Activated T-cell treated with anti-CD3 and anti-CD28 coated beads for 4 hours (primary cell): ENCODE measurements around the gene AOPEP.

Experiments
- DNase-seq: peaks from one replicate; pipeline ENCODE4 v3.0.0-alpha.2; 2020

The AOPEP gene

DNA sequence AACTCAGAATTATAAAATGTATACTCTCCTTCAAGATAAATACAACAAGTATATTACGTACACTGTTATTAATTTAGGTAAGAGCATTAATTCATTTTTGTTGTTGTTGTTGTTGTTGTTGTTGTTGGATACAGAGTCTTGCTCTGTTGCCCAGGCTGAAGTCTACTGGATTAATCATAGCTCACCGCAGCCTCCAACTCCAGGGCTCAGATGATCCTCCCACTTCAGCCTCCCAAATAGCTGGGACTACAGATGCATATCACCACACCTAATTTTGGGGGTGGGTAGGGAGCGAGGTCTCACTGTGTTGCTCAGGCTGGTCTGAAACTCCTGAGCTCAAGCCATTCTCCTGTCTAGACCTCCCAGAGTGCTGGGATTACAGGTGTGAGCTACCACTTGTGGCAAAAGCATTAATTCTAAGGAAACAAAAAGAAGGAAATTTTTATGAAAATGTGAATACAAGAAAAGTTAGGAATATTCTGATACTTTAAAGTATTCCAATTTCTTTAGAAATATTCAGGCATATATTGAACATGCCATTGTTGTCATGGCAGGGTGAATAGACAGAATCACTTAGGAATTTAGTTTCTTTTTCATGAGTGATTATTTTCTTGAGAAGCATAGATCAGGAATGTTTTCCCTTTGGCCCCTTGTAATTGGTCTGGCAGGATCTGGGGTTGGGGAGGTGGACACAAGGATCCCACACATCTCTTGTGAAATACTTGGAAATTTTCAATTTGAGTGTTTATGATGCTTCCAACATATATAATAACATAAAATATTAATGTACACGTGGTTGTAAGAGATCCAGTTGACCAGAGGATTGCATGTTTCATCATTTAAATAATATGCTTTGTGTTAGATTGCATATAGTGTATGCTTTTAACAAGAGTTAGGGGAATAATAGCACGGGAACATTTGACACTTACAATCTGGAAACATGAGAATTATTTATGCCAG, 327.4 kb downstream of the AOPEP start:
- DNase-seq = no peak

DNA sequence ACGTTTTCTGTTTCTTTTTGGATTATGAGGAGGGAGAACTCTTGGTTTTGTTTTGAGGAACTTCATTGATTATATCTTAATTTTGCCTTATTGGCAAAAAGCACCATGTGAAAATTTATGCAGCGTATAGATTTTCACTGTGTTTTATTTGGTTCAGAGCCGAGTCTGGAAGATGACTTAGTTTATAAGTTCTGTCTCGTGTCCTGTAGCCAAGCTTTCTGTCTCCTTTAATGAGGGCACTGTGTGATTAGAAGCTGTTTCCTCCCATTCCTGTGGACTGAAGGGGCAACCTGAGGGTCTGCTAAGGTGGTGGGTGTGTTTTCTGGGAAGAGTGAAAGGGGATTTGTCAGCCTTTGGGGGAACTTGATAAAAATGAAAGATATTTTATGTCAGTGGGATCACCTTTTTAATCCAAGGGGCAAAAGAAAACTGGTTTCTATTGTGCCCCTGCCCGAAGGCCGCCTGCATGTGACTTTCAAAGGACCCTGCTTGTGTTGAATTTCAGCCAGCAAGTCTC, 328.9 kb downstream of the AOPEP start:
- DNase-seq = no peak

DNA sequence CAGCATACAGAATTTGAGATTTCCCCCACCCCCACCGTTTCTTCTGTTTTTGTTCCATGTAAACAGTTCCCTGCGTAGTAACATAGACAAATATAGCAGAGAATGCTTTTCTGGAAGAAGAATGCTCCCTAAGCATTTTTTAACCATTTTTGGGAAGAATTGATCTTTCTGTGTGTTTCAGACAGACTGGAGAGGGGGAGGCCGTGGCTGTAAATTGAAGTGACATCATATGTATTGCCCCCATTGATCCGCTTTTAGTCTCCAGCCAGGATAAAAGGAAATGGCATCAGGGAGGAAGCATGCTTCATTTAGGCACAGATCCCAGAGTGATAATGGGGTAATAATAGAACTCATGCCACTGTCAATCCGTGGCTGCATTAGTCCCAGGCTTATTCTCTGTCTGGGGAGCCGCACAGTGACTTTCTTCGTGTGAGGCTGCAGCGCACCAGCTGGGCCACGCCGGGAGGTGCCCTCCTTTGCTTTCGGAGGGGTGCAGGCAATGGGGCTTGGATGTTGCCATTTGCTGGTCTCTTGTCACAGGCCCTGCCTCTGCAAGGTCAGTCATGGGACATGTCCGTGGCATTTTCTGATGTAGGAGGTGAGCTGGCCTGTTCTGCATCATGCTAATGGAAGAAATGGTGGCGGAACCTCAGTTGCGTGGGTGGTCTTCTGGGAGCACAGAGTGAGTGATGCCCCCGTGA, 329.5 kb downstream of the AOPEP start:
- no peak for DNase-seq

DNA sequence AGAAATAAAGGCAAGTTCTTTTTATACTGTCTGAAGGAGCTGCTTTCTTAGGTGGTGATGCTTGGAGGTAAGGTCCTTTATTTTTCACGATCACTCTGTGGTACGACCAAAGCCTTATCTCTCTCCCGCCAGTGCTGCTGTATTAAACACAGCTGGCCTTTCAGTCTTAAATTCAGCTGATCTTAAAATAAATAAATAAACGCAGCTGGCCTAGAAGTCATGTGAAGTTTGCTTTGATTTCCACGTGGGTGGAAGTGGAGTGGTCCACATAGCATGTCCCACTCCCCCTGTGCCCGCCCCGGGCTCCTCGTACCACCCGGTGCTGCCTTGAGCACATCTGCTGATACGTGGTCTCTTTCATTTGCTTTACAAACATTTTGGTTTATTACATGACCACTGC, 330.6 kb downstream of the AOPEP start:
- DNase-seq = no peak

DNA sequence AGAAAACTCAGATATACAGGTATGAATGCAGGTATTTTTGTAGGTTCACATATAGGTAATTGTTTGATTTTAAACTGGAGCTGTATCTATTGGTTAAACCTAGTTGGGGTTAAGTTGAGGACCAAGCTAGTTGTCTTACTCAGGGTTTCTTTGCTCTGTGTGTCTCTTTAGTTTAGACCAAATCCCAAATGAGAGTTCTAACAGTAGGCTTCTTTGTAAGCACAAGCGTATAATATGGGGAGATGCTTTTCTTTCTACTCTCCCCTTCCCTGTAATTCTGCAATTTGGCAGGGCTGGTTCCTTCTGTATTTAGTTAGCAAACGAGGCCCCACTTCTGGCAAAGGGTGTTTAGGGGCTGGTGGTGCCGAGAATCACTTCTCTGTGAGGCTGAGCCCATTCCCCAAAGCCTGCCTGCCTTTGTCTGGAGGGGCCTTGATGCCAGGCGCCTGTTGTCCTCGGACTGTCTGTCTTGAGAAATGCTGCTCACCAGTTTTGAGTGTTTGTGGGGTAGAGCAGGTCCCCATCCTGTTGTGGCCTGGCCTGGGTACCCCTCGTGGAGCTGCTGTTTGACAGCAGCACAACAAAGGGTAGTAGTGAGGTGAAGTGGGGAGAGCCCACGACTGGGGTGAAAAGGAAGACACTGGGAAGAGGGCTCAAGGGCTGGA, 331.8 kb downstream of the AOPEP start:
- no peak for DNase-seq

DNA sequence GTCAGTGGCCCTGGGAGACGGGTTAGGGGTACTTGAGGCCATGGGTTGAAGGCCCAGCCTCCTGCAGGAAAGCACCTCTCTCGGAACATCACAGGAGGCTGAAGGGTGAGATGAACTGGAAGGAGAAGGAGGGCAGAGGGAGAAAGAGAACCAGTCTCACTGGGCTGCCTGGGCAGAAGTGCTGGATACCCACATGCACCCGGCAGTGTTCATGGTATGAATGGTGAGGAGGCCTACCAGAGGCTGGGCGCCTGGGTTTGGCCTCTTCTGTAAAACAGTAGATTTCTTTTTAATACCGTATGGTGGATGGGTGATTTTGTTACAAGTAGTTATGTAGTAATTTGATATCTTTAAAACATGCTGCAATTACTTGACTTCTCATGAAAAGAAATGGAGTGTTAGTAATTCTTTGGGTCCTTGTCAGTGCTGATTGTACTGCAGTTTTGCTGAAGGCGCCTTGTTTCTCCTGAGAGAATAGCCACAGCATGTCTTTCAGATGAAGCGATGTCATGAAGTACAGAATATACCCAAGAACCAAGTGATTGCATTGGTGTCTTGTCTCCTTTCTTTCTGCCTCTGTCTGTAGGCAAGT, 332.4 kb downstream of the AOPEP start:
- no peak for DNase-seq

DNA sequence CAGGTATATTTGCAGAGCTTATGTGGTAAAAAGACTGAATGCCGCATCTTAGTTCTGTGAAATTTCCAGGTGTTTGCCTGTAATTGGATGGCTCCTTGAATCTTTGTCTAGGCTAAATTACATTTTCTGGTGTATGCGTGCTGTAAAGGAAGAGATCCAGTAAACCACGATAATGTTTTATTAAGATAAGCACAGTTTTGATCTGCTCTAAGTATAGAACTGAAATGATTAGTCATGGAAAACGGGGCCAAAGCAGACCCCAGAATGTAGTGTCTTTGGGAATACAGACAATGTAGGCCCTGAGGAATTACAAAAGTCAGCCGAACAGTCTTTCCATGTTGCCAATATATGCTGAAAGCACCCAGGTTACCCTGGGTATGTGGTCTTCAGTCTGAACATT, 333.7 kb downstream of the AOPEP start:
- no peak for DNase-seq

DNA sequence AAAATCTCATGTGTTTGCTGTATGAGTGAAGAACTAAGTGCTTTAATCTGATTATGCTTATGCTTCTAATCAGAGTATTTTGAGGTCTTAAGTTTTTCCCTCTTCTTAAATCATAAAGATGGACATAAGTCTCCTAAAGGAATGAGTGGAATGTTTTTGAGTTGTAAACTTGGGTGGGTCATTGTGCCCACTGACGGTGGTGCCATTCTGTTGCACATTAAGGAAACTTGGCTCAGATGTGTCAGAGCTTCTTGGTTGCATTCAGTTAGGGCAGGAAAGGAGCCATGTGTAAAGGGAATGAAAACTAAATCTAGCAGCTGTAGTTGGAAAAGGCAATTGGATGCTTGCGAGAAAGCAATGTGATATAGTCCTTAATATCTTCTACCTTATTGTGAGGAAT, 334.4 kb downstream of the AOPEP start:
- DNase-seq = no peak

DNA sequence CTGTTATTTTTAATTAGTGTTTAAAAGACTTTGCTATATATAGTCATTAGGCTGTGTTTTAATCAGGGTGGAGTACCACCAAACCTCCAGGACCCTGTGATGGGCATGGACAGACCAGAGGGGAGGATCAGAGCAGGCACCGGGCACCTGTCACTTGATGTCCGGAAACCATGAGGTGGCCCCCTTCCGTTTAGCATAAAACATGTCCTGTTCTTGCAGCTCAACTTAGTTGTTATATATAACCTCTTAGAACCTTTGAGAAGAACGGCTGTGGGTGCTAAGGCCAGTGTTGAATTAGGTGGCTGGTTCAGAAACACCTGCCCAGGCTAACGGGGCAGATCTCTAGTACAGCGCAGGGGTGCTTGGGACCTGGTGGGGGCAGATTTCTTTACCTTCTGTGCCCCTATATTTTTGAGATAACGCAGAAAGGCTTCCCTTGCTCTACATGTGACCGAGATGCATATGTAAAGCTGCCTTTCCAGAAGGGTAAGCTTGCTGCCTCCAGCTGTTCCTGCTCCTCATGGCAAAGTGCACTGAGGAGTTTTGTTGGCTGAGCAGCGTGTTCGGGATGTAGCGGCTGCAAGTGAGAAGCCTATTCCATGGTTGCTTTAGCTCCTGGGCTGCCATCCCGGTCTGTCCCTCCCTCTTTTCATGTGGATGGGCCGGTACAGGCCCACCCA, 335.6 kb downstream of the AOPEP start:
- no peak for DNase-seq

DNA sequence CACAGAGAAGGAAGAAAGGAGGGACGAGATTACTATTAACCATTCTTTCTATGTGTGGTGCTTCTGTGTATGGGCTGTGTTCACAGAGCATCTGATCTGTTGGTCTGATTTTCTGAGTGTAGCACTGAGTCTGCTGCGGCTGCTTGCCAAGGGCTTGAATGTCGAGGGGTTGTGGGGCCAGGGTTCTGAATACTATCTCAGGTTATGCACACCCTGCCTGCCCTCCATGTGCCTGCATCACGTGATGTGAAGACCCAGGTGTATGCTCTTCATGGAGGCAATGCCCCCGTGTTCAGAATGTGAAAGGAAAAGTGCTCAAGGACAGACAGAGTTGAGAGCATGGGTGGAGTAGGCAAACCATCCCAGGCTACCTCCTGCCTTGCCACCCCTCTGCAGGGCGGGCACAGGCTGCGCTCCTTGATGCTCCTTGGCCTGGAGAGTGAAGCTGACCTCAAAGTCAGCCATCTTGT, 336.1 kb downstream of the AOPEP start:
- no peak for DNase-seq

DNA sequence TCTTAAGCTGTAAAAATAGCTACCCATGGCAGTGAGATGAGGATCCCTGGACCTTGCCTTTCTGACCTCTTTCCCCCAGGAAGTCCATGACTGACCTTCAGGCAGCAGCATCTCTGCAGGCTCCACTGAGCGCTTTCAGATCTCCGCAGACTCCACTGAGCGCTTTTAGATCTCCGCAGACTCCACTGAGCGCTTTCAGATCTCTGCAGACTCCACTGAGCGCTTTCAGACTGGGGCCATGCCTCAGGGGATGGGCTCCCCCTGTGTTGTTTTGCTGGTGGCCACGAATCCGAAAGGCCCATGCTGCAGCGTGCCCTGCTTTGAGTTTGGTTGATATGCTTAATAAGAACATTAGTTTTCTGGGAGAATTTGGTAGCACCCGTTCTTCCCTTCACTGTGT, 336.8 kb downstream of the AOPEP start:
- no peak for DNase-seq

DNA sequence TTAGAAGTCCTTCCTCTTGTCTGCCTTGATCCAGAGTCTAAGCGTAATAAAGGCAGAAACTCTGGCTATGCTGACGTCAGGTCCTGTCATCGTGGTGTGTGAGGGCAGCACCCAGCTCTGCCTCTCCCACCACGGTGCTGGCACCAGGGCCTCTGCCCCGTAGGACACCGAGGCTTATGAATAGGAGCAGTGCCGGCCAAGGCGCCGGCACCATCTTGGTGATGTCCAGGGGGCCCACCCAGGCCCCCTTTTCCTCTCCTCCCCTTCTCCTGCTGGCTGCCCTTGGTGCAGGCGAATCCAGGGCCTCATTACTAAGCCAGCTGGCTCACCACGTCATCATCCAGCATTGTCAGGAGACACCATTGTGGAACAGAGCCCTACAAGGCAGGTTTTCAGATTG, 338.7 kb downstream of the AOPEP start:
- DNase-seq = no peak

DNA sequence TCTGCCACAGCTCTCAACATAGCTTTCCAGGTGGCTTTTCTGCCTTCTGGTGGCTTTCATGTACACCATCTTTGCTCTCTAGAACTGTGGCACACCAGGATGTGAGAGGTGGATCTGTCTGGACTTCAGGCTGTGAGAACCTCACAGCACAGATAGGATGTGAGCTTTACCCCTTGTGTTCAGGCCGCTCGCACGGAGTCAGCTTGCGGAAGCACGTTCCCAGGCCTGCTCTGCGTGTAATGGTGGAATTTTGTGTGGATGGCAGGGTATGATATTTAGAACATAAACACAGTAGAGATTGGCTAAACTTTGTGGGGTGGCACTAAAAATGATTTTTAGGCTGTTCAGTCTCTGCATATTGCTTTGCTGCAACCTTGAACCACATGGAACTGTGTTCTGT, 340.6 kb downstream of the AOPEP start:
- no peak for DNase-seq

DNA sequence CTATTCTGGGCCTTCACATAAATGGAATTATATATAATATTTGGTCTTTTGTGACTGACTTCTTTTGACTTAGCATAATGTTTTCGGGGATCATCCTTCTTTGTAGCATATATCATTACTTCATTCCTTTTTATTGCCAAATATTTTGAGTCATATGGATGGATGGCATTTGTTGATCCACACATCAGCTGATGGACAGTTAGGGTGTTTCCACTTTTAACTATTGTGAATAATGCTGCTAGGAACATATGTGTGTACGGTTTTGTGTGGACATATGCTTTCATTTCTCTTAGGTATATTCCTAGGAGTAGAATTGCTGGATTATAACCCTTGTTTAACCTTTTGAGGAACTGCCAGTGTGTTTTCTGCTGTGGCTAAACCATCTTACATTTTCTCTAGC, 341.4 kb downstream of the AOPEP start:
- no peak for DNase-seq

DNA sequence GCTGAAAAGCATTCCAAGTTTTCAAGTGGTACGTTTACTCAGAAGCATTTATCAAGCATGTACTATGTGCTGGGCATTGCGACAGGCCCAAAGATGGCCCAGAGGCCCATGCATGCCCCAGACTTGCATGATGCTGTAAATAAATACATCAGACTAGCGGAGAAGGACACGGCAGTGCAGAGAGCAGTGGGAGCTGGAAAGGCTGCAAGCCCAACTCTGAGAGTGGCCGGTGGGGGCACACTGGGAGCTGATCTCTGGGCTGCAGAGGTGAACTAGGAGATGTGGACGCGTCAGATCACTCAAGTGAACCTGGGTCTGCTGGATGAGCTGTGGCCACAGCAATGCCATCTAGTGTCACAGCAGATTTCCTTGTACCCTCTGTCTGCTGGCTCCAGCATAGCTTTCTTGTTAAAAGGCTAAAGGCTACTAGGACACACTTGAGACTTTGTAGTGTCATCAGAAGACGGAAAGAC, 344.1 kb downstream of the AOPEP start:
- DNase-seq = no peak

DNA sequence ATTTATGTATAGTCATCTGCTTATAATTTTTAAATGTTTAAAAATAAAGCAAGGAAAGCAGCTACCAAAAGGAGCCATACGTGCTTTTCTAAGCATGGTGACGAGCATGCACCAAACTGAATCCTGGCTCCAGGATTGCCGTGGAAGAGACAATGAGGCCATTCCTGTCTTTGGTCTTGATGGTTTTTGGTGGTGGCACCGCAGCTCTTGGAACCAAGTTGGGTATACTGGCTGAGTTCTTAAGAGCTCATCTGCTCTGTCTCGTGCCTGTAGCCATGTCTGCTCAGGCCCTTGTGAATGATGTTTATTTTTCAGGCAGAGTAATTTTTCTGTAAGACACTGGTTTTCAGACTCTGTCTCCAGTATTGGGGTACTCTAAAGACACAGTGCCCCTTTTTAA, 345.0 kb downstream of the AOPEP start:
- DNase-seq = no peak

DNA sequence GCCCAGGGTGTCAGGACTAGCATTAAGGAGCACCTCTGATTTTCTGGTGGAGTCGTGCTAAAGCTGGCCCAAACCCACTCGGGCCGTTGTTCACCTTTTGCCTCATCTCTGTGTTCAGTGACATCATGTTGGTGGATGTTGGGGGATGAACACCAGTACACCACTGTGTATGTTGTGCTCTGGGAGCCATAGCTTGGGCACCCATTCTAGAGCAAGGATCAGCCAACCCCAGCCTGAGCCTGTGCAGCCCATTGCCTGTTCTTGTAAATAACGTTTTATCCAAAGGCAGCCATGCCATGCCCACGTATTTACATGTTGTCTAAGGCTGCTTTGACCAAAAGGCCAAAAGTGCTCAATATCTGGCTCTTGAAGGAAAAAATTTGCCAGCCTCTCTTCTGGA, 345.4 kb downstream of the AOPEP start:
- no peak for DNase-seq

DNA sequence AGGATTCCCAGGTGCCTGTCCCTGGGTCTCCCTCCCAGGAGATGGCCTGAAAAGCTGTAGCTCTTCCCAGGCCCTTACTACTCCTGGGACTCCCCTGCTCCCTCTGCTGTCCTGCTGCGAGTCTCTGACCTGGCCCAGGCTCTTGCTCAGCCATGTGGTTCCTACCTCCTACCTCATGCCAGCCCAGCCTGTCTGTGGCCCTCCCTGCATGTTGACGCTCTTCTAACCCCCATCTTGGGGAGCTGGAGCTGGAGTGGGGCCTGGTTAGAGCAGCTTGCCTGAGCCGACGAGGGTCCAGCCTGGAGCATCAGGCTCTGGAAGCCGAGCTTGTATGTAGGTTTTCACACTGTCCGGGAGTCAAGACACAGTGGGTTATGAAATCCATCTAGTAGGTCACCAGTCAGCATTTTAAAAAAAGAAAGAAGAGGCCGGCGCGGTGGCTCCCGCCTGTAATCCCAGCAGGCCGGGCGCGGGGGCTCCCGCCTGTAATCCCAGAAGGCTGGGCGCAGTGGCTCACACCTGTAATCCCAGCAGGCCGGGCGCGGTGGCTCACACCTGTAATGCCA, 346.6 kb downstream of the AOPEP start:
- no peak for DNase-seq

DNA sequence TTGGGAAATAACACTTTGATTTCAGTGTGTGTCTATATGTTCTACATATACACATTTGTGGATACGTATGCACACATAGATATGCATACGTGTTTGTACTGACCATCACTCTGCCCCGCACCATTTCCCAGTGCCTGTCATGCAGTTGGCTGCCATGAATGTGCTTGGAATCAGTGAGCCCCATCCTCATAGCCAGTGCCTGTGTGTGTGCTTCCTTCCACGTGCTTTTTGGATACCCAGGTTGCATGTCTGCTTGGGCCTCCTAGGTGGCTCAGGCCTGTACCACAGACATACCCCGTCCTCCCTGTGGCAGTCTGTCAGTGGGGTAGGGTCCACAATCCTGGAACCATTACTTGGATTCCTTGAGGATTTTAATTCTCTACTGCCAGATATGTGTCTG, 347.4 kb downstream of the AOPEP start:
- no peak for DNase-seq

DNA sequence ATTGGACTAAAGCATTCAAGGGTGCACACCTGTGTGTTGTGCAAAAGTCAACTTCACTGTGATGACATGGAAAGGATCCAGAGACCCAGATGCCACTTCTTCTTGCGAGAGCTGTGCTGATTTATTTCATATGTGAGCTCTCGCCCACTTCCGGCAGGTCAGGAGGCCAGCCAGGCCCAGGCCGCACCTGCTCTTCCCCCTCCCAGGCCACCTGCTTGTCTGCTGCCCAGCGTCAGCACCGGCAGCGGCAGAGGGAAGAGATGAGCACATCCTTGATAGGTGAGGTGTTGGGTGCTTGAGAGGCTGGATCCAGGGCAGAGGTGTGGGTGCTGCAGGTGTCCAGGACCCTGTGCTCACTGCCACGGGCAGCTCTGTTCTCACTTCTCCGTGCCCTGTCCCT, 348.1 kb downstream of the AOPEP start:
- DNase-seq = no peak

DNA sequence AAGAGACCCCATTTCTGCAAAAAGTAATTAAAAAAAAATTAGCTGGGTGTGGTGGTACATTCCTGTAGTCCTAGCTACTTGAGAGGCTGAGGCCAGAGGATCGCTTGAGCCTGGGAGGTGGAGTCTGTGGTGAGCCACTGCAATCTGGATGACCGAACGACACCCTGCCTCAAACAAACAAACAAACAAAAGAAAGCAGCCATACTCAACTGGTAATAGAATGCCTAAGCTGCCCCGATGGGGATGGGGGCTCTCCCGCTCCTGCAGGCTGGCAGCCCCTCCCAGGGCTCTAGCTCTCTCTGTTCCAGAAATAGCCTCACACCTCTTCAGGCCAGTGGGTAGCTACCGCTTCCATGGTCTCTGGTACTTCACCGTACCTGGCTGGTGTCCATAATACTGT, 349.2 kb downstream of the AOPEP start:
- DNase-seq = no peak

DNA sequence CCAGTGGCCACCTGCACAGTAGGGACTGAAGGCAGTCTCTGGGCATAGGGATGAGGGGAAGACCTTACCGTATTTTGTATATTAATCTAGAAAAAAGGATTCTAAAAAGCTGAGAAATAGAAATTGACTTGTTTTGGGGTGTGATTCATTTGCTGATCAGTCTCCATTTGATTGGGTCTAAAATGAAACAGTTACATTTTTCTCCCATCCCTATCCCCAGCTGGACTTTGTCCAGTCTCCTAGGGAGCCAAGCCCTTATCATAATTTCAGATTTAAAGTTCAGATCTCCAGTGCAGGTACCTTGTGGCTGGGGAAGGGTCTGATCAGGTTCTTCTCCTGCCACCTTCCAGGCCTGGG, 350.2 kb downstream of the AOPEP start:
- DNase-seq = no peak
